Stimulated activated CD4-positive, alpha-beta T cell treated with anti-CD3 and anti-CD28 coated beads, Interleukin-4, amount 100 ng/mL, for 48 hours (primary cell): ENCODE measurements around the gene CRMP1.

Experiments
- DNase-seq, 2 donors: peaks; one replicate each; pipeline ENCODE4 v3.0.0-alpha.2; 2020; ENCODE audit warnings: low read depth in 2 of 2

The CRMP1 gene

DNA sequence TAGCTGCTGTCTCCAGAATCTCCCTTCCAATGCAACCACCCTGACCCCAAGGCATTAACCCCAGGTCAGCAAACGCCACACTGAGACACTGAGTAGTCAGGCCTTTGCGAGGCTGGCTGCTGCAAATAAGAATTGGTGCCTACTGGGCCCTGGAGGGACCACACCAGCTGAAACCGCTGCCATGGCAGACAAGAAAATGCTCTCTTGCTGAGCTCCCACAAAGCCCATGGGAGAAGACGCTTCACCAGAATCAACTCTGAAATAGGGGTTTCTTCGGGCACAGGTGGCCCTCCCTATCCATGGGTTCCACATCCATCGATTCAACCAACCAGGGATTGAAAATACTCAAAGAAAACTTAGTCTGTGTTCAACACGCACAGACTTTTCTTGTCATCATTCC, 26.7 kb upstream of the CRMP1 start:
- DNase-seq: no peak

DNA sequence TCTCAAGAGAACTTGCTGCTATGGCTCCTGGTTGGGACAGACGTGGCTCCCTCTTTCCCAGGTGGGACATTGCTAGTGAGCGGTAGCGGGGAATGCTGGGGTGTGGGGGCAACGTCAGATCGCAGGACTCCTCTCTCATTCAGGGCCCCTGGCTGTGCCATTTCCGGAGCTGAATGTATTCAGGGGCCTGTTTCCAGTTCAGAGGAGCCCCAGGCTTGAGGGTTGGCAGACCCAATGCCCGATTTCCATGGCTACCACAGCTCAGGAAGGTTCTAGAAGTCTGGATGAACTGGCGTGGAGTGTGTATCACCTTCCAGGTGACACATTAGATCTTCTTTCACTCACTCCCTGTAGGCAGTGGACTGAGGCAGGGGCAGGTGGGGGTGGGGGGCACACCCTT, 26.2 kb upstream of the CRMP1 start:
- DNase-seq: no peak

DNA sequence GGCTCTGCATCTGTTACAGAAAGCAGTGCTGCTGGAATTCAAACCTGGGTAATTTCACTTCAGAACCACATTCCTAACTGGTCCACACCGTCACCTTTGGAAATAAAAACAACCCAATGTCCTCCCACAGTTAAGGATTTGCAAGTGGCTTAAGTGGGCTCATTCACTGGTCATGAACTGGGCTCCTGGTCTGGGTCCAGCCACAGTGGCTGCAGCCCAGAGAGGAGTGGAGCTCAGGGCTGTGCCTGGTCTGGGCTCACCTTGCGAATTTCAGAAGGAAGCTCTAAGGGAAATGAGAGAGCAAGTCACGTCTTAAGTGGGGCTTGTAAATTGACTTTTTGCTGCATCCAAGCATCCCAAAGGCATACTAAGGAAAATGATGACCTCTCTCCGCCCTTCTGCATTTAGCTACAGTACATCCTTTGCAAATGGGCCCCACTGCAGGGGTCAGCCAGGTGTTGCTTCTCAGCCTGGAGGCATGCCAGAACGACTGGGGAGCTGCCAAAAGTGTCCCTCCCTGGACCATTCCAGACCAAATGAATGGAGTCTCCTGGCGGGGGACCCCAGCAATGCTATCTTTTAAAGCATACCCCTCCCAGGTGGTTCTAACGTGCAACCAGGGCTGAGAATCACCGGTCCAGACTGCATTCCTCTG, 25.6 kb upstream of the CRMP1 start:
- DNase-seq: no peak

DNA sequence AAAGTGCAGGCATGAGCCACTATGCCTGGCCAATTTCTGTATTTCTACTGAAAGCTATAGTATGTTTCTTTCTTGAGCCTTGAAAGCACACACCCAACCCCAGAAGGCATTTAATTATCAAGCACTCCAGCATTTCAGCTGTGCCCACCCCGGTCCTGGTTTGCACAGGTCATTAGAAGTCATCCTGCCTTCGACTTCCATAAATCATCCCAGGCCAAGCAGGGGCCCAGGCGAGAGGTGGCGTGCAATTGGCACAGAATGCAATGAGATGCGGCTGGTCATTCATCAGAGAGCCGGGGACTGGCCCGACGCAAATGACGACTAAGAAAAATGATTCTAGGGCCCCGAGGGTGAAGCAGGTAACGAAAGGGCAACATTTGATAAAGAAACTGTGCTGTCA, 24.8 kb upstream of the CRMP1 start:
- no peak for DNase-seq

DNA sequence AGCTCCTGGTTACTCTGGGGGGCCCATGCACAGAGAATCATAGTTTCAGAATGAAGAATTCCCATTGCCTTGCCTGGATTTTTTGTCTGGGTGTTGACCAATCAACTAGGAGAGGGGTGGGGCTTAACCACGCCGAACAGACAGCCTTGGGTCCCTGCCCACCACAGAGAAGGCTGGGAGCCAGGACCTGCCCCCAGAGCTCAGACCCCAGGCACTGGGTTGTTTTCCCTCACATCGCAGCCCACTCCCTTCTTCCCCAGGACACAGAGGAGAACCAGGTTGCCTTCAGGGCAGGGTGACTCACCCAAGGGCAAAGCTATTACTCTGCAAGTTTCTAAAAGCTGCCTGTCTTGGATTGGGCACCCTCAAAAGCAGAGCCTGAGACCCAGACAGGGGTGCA, 23.3 kb upstream of the CRMP1 start:
- no peak for DNase-seq

DNA sequence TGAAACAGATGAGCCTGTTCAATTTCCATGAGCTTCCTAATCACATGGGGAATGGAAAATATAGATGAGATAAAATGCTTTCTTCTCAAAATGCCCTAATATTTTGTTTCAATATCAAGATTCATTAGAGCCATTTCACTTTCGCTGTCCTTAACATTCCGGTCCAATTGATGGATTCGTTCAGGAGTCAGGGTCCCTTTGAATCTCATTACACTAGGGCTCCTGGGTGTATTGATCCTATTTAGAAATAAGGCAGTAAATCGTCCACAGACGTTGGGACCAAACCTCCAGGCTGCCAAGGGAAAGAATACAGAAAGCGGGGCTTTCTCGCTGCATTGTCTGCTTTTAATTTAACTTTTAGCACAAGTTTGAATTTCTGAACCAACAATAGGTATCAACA, 20.6 kb upstream of the CRMP1 start:
- no peak for DNase-seq

DNA sequence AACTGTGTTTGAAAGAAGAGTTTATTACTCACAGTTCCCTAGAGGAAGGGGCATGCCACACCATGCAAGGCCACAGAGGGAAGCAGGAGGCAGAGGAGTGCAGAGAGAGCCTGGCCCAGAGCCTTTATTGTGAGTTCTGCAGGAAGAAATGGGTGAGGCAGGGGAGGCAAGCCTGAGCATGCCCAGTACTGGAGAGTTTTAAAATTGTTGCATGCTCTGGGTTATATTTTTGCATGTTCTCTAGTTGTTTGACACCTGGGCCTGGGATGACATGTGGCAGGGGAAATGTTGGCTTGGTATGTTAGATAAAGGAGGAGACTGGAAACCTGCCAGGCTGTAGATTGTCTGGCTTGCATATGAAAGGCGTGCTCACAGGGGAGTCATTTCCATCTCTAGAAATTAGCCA, 19.7 kb upstream of the CRMP1 start:
- DNase-seq: no peak

DNA sequence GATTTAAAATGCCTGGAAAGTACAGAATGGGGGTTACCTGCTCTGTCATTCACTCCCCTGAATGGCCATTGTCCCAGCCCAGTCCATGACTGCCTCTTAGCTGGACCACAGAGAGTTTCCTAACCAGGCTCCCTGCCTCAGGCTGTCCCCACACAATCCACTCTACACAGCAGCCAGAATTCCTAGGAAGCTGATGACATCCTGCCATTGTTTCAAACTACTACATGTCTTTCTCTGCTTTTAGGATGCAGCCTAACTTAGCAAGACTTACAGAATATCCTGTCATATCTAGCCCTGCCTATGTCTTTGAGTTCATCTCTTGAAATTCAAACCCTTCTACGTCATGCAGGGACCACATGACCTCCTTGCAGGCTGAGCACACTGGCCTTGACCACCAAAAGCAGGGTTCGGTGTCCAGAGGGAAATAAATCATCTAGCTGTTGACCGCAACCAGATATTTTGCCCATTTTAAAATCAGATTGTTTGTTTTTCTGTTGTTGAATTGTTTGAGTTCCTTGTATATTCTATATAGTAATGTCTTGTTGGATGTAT, 16.1 kb upstream of the CRMP1 start:
- no peak for DNase-seq

DNA sequence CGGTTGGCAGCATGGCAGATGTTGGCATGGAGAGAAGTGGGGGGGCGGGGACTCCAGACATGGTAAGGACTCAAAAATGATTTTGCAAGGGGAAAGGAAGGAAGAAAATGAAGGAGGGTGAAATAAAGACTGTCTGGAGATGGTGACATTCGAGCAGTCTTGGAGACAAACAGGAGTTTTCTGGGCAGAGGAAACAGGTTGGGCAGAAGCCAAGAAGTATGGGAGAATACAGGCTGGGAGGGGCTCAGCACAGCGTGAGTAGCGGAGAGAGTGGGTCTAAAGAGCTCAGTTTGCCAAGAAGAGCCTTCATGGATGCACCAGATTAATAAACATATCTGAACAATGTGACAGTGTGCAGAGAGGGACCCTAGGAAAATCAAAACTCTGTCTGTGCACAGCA, 13.3 kb upstream of the CRMP1 start:
- no peak for DNase-seq

DNA sequence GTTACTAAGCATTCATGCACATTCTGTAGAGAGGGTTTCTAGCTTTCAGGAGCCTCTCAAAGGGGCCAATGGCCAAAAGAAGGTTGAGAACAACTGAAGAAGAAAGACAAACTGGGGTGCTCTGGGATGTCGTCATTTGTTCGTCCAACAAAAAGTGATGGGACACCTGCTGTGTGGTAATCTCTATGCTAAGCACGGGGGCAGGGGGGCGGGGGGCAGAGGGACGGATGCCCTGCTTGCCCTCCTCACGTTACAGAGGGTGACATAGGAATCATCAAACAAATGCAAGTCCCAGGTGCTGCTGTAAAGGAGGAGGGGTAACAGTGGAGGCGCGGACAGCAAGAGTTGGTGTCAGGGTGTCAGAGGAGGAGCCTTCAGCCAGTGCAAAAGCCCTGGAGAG, 12.8 kb upstream of the CRMP1 start:
- DNase-seq: no peak

DNA sequence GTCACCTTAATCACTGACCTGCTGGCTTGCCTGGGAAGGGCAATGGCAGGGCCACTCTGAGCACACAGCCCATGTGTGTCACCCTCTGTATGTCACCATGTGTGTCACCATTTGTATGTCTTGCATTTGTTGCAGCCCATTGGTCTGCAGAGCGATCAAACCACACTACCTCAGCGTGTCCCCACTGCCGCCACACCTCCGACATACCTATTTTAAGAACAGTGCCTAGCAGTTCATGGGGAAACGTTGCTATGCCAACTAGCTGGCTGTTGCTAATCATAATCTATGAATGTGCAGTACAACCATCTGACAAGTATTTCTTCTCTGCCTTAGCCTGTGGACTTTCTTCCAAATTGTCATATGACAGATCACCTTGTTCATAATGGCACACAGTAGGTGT, 8.0 kb upstream of the CRMP1 start:
- DNase-seq: no peak

DNA sequence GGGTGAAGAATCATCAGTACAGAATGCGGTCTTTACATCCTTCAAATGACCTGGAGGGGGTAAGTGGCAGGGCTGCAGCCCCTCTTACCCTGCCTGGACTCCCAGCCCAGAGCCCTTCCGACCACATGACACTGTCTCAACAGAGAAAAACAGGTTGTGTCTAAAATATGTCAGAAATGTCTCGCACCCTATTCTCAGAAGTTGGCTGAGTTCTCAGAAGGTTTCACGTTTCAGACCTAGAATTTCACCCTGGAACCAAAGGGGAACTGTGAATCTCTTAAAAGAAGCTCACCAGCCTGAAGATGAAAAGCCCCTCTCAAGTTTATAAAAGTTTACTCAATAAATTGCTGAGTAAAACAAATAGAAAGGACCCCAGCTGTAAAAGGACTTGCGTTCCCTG, 7.0 kb upstream of the CRMP1 start:
- no peak for DNase-seq

DNA sequence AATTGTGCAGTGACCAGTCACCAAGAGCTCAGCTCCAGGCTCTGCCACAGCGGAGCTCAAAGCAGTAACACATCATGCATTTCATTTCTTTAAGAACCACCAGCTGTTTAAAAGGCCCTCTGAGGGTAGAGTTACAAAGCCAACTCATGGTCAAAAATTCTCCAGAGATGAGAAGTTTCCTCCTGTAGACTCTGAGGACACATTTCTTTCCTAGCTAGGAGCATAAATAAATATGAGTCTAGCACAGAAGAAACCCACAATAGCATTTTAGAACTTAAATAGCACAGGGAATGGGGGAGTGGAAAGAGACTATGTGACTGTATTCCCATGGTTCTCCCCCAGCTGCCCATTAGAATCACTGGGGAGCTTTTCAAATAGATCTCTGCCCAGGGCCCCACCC, 6.5 kb upstream of the CRMP1 start:
- DNase-seq: no peak

DNA sequence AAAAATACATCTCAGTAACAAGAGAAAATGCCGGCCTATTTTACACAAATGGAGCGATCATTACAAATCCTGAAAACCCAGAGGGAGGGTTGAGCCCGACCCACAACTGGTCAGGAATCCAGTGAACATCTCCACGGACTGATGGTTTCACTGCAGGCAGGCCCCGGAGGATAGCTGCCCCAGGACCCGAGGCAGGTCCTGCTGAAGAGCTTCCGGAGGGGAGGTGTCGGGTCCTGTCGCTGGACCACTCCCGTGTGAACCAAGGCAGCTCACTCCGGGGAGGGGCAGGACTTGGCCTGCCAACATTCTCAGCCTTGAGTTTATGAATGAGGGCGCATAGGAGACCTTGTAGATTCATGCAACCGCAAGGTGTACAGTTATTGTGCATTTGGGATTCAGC, 4.8 kb upstream of the CRMP1 start:
- no peak for DNase-seq

DNA sequence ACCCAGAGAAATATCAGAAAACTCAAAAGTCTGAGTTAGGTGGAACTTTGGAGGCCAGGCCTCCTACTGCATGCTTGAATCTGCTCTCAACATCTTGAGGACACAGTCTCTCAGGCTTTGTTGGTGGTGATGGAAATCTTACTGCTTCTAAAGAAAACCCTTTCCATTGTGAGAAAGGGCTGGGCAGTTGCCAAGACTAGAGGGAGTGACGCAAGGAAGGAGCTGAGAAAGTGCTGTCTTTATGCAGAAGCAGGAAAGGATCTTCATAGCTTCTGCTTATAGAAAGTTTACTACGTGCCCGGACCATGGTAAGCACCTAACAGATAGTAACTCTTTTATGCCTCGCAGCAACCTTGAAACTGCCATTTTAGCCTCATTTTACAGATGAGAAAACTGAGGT, 2.4 kb upstream of the CRMP1 start:
- DNase-seq: no peak

DNA sequence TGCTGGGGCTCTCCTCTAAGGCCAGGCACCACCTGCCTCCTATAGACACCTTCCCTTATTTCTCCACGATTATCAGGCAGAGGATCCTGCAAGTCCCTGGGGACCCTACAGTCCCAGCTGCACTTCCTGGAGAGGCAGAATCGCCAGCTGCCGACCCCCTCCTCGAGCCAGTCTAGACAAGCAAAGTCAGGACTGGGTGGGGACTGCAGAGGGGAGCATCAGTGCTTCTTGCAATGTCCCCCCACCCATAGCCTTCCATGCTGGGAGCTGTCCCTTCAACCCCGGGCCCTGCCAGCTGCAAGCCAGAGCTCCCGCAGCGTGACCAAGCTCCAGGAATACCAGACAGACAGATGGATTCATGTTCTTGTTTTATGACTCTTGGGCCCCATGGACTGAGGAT, 1.4 kb upstream of the CRMP1 start:
- DNase-seq: no peak

DNA sequence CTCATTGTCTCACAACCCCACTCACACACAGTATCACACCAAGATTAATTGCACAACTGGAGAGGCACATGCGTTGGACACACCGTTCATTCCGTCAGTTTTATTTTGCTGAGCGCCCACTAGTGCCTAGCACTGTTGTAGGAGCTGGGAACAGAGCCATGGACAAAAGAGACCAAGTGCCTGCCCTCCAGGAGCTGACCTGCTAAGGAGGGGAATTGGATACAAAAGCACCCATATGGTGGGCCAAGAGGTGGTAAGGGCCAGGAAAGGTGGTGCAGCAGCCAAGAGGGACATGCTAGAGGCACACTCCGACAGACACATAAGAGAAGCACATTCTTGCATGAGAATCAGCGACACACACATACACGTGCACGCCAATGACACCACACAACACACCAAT, 705 bp upstream of the CRMP1 start:
- no peak for DNase-seq

DNA sequence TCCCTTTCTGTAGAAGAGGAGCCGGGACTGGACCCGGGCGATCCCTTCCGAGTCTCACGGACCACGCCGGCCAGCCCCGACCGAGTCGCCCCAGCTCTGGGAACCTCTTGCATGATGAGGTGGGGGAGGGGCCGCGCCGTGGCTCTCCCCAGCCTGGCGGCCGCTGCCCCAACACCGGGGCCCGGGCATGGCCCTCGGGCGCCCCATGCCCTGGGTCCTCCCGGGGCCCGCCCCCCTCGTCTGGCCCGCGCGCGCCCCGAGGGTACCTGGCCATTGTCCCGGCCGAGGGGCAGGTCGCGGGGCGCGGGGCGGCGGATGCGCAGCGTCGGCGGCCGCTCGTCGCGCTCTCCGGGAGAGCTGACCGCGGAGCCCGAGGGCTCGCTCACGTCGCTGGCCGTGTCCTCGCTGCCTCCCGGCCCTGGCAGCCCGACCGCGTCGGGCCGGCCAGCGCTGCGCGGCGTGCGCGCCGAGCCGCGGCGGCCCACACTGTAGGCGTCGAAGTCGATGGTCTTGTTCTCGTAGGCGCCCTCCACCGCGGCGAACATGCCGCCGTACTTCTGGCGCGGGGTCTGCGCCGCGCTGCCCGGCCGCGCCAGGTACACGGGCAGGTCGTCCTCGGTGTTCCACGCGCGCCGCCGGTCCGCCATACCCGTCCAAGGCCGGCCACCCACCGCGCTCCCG, 423 bp downstream of the CRMP1 start:
- DNase-seq: no peak

DNA sequence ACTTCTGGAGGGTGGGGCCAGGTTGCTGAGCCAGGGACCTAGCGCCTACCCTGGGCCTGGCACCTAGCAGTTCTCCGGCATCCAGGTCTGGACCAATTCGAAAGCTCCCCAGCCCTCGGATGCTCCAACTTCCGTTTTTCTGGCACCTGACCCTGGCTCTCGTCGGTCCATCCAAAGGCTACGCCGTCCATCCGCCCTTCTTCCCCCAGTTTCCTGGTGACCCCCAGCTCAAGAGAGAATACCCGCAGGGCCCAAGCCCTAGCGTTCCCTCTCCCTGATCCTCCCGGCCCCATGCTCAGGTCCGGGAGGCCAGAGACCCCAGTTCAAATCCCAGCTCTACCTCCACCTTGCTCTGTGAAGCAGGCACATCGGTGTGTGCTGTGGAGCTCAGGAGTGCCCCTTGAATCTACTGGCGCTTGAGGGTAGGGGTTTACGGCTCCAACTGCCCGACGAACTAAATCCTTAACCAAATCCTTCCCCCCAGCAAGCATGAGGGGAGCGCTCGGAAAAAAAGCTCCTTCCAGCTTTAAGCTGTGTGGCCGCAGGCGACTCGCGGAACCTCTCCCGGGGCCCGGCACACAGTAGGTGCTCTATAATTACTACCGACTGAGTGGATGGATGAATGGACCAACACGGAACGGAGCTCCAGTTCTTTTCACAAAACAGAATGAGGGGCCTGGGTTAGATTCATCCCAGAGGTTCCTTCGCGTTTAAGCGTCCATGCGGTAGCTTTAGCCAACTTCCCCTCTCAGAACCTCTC, 1.1 kb downstream of the CRMP1 start:
- DNase-seq: no peak

DNA sequence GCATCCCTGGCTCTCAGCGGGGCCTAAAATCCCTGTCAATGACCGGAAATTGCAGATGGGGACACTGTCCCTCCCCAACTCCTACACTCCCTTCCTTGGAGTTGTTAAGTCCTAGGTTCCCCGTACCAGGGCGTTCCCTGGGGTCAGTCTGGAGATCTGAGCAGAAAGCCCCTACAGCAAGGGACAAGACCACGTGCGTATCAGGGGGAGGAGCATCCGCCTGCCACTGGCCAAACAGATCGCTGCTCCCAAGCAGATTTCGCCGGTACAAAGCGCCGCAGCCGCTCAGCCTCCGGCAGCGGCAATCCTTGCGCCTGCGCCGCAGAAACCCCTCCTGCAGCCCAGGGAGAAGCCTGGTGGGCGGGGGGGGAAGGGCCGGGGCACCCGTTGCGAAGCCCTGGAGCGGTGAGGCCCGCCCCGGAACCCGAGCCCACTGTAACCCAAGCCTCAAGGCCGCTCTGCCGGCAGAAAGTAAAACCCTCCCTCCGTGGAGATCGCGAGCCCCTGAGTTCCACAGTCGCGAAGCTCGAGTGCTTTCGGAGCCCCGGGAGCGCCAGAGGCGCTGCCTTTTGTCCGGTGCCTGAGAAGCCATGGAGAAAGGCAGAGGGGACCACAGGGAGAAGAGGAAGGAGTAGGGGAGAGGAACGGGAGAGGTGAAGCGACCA, 2.7 kb downstream of the CRMP1 start:
- no peak for DNase-seq

DNA sequence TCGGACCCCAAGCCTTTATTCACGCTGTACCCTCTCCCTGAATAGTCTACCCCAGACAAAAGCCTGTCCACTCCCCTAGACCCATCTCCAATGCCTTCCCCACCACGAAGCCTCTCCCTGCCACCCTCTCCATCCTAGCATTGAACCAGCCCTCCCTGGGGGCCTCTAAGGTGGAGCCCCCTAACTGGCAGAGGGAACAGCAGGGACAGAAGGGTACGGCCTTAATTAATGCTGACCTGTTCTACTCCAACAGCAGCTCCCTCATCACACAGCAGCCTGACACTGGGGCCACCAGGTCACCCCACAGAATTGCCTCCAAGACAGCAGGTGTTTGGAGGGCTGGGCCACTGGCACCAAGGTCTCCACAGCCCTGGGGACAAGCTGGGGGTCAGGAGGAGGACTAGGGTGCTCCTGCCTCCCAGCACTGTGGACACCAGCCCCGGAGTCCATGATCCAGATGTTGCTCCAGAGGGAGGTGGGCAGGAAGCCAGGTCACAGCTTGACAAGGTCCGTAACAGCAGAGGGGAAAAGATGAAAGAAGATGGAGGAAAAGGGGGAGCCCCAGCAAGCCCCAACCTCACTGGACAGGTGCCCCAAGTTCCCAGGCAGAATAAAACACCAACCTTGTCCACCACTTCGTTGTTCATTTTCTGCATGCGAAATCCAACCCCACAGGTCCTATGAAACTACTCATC, 3.7 kb downstream of the CRMP1 start:
- no peak for DNase-seq
